ENCODE data around the gene SHISA9.

DNA sequence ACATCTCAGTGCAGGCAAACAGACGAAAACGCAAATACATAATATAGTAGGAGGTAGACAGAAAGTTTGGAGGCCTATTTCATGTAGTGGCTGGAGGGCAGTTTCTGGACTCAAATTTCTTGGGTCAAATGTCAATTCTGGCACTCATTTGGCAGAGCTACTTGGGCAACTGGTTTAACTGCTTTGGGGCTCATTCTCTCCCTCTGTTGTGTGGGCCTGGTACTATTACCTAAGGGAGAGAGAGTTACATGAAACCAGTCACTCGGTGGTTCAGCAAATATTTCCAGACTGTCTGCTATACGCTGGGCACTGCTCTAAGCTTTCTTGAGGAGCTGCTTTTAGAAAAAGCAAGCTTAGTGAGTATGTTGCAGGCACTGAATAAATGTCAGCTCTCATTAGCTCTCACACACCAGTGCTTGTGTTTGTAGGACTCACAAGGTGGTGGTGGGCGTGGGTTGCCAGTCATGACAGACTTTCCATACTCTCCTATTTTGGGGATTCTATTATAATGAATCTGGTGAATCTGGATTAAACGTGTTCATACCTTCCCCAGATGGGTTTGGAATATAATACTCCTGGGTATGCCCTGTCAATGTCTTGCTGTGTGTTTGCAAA lies 1.8 kb upstream of the SHISA9 start:
- TF ChIP-seq CTCF (conservative IDR thresholded peaks at IDR 0.05; ENCODE audit: low read depth, low read length) (no peak), EZH2 (IDR thresholded peaks at IDR 0.05; ENCODE audit: low read length, unreplicated experiment) (no peak)
